Esophagus (tissue), 2 donors: ENCODE results near the gene AK4. TPM values are rescaled to one million over a fixed set of nuclear protein-coding genes. Genes with fewer than 3 reads are reported as not detected.

Source experiments
- H3K27ac ChIP-seq, 2 donors: one replicate each; pipeline ENCODE4 v1.5.1; 2013; ENCODE audit warnings: low read depth in 2 of 2, mild to moderate bottlenecking in 2 of 2, inconsistent platforms in 1 of 2, low read length in 1 of 2, moderate library complexity in 1 of 2
- H3K27me3 ChIP-seq, 2 donors: one replicate each; pipeline ENCODE4 v1.6.1; 2013; ENCODE audit warnings: low read length in 2 of 2, control low read depth in 1 of 2, mild to moderate bottlenecking in 1 of 2; ENCODE audit not compliant: insufficient read depth in 2 of 2, control insufficient read depth in 1 of 2
- H3K36me3 ChIP-seq, 2 donors: one replicate each; pipeline ENCODE4 v1.6.1; 2013; ENCODE audit warnings: low read length in 1 of 2; ENCODE audit not compliant: control insufficient read depth in 2 of 2, insufficient read depth in 2 of 2
- H3K4me1 ChIP-seq, 2 donors: one replicate each; pipeline ENCODE4 v1.6.1; 2013; ENCODE audit warnings: low read length in 1 of 2; ENCODE audit not compliant: control insufficient read depth in 2 of 2, insufficient read depth in 2 of 2
- H3K4me3 ChIP-seq, 2 donors: one replicate each; pipeline ENCODE4 v1.5.1; 2013; ENCODE audit warnings: low read length in 2 of 2, mild to moderate bottlenecking in 2 of 2, low read depth in 1 of 2, moderate library complexity in 1 of 2
- H3K9me3 ChIP-seq, 2 donors: one replicate each; pipeline ENCODE4 v1.6.1; 2013; ENCODE audit warnings: mild to moderate bottlenecking in 2 of 2, low read depth in 1 of 2, low read length in 1 of 2, moderate library complexity in 1 of 2; ENCODE audit not compliant: control insufficient read depth in 2 of 2, insufficient read depth in 1 of 2
- WGBS, 2 donors: extraction: QIAGEN DNeasy Blood & Tissue Kit; methylation state at CpG; one replicate each; pipeline ENCODE4 v1.1.7; 2013; 5-methylcytosine and 5-hydroxymethylcytosine counted together
- polyA plus RNA-seq, 2 donors: library from polyadenylated mRNA; stranded (reverse); fragments of 200-250 nt; gene quantifications; one replicate each; pipeline ENCODE4 v1.2.3, GENCODE V29; 2013
- donor health status: healthy with polysubstance abuse.
- donor health status: Bipolar disorder and iron deficiency.

AK4 gene
- polyA plus RNA-seq, 2 donors: 10.8 to 24.0 TPM

DNA sequence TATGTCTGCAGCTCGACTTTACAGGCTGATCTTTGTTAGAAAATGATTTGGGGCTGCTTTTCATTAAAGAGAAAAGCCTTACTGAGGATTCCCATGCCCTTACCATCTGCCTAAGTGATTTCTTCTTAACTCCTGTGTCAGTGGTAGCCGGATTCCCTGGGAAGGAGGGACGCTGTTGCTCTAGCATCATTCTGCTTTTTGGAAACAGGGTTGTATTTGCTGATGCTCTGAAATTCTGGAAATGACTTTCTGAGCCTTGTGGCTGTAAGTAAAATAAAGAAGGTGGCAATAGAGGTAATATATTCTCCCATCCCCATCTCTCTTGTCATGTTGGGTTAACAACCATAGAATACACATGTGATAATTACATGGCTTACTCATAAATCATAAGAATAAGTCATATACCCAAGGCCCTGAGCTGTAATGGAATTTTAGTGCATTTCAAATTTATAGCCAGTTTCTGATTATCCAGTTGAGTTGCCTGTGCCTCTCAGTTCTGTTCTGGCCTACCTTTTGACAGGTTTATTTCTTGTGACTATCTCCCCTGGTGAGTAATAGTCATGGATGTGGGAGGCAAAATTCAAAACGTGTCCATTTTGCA is 74.4 kb downstream of the AK4 start:
- no peaks in the 10 kb centered on the region for H3K36me3 ChIP-seq
- H3K27me3 ChIP-seq: no peaks in the 10 kb centered on the region
- H3K9me3 ChIP-seq: no peaks in the 10 kb centered on the region
- H3K4me1 ChIP-seq: no peaks in the 10 kb centered on the region
- no peak overlapping the region for H3K27ac ChIP-seq
- H3K4me3 ChIP-seq: no peak overlapping the region
- WGBS, 2 donors: 78% methylated on average over 4 of the region's 4 CpGs

GRCh38 chr1:65224681-65225091 is 76.7 kb downstream of the AK4 start:
- no peaks in the 10 kb centered on the region for H3K27me3 ChIP-seq
- 78 to 79% methylated on average over 6 of the region's 6 CpGs for WGBS, 2 donors
- no peak overlapping the region for H3K27ac ChIP-seq
- no peaks in the 10 kb centered on the region for H3K9me3 ChIP-seq
- H3K36me3 ChIP-seq: peaks cover 0 to 2% of the 10 kb centered on the region in 2 donors
- no peaks in the 10 kb centered on the region for H3K4me1 ChIP-seq
- no peak overlapping the region for H3K4me3 ChIP-seq

GRCh38 chr1:65225179-65225578 is 77.2 kb downstream of the AK4 start:
- WGBS, 2 donors: 93 to 95% methylated on average over 3 of the region's 3 CpGs

DNA sequence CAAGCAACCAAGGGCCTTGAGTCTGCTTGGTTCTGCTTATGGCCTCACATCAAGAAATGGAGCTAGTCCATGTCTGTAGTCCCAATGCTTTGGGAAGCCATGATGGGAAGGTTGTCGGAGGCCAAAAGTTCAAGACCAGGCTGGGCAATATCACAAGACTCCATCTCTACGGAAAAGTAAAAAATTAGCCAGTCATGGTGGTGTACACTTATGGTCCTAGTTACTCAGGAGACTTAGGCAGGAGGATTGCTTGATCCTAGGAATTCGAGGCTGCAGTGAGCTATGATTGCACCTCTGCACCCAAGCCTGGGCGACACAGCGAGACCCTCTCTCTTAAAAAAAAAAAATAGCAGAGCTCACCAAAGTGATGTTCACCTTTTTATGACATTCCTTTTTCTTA is 81.2 kb downstream of the AK4 start:
- H3K4me1 ChIP-seq: no peaks in the 10 kb centered on the region
- peaks cover 0 to 2% of the 10 kb centered on the region in 2 donors for H3K36me3 ChIP-seq
- H3K27ac ChIP-seq: no peak overlapping the region
- H3K9me3 ChIP-seq: no peaks in the 10 kb centered on the region
- 92 to 96% methylated on average over 5 of the region's 5 CpGs for WGBS, 2 donors
- H3K4me3 ChIP-seq: no peak overlapping the region
- no peaks in the 10 kb centered on the region for H3K27me3 ChIP-seq

More at GRCh38 chr1:65225179-65225578, 77.2 kb downstream of the AK4 start:
- peaks cover 0 to 2% of the 10 kb centered on the region in 2 donors for H3K36me3 ChIP-seq
- H3K27ac ChIP-seq: no peak overlapping the region
- no peaks in the 10 kb centered on the region for H3K9me3 ChIP-seq
- no peaks in the 10 kb centered on the region for H3K4me1 ChIP-seq
- H3K27me3 ChIP-seq: no peaks in the 10 kb centered on the region
- H3K4me3 ChIP-seq: no peak overlapping the region

GRCh38 chr1:65229754-65230339 is 81.8 kb downstream of the AK4 start:
- H3K27ac ChIP-seq: no peak overlapping the region
- WGBS, 2 donors: 90 to 93% methylated on average over 5 of the region's 5 CpGs
- H3K4me1 ChIP-seq: no peaks in the 10 kb centered on the region
- H3K27me3 ChIP-seq: no peaks in the 10 kb centered on the region
- H3K9me3 ChIP-seq: no peaks in the 10 kb centered on the region
- H3K36me3 ChIP-seq: peaks cover 0 to 2% of the 10 kb centered on the region in 2 donors
- no peak overlapping the region for H3K4me3 ChIP-seq

- H3K36me3 ChIP-seq: peaks cover 0 to 2% of the 10 kb centered on the region in 2 donors
- H3K9me3 ChIP-seq: no peaks in the 10 kb centered on the region
- H3K4me3 ChIP-seq: no peak overlapping the region
- no peaks in the 10 kb centered on the region for H3K4me1 ChIP-seq
- no peak overlapping the region for H3K27ac ChIP-seq
- H3K27me3 ChIP-seq: no peaks in the 10 kb centered on the region
- WGBS, 2 donors: 71 to 86% methylated on average over 1 of the region's 1 CpG
These were observed 82.9 kb downstream of the AK4 start for GRCh38 chr1:65230731-65231481.

- peaks cover 0 to 2% of the 10 kb centered on the region in 2 donors for H3K36me3 ChIP-seq
- H3K9me3 ChIP-seq: no peaks in the 10 kb centered on the region
- no peak overlapping the region for H3K27ac ChIP-seq
- no peaks in the 10 kb centered on the region for H3K27me3 ChIP-seq
- 65 to 74% methylated on average over 4 of the region's 4 CpGs for WGBS, 2 donors
- H3K4me3 ChIP-seq: no peak overlapping the region
- no peaks in the 10 kb centered on the region for H3K4me1 ChIP-seq
These were observed 83.8 kb downstream of the AK4 start for GRCh38 chr1:65231718-65232330.

GRCh38 chr1:65232461-65232990 is 84.5 kb downstream of the AK4 start:
- WGBS, 2 donors: 74 to 77% methylated on average over 4 of the region's 4 CpGs
- H3K36me3 ChIP-seq: peaks cover 0 to 2% of the 10 kb centered on the region in 2 donors
- no peaks in the 10 kb centered on the region for H3K4me1 ChIP-seq
- H3K27ac ChIP-seq: no peak overlapping the region
- H3K9me3 ChIP-seq: no peaks in the 10 kb centered on the region
- H3K4me3 ChIP-seq: no peak overlapping the region
- no peaks in the 10 kb centered on the region for H3K27me3 ChIP-seq

- H3K9me3 ChIP-seq: no peaks in the 10 kb centered on the region
- no peaks in the 10 kb centered on the region for H3K4me1 ChIP-seq
- no peaks in the 10 kb centered on the region for H3K27me3 ChIP-seq
- no peak overlapping the region for H3K4me3 ChIP-seq
- 74 to 78% methylated on average over 2 of the region's 2 CpGs for WGBS, 2 donors
- H3K27ac ChIP-seq: no peak overlapping the region
- peaks cover 0 to 2% of the 10 kb centered on the region in 2 donors for H3K36me3 ChIP-seq
These were observed 85.8 kb downstream of the AK4 start for GRCh38 chr1:65233782-65234181.
